PFSK-1 (cell line): ENCODE results near the gene NAB1.

Source experiments
- FOXP2 ChIP-seq: optimal IDR thresholded peaks from 2 replicates; pipeline ENCODE3; 2011; ENCODE audit warnings: borderline replicate concordance, control low read depth, inconsistent platforms; ENCODE audit not compliant: insufficient read depth; ENCODE audit errors: extremely low read length, extremely low read depth
- POLR2AphosphoS5 ChIP-seq: IDR thresholded peaks from 2 replicates; pipeline ENCODE4 v1.6.1; 2012; ENCODE audit warnings: low read depth, mild to moderate bottlenecking, control low read depth, low read length, moderate library complexity
- SIN3A ChIP-seq: IDR thresholded peaks from 2 replicates; pipeline ENCODE4 v1.6.1; 2012; ENCODE audit warnings: mild to moderate bottlenecking, low read length, moderate library complexity, borderline replicate concordance; ENCODE audit not compliant: insufficient read depth

DNA sequence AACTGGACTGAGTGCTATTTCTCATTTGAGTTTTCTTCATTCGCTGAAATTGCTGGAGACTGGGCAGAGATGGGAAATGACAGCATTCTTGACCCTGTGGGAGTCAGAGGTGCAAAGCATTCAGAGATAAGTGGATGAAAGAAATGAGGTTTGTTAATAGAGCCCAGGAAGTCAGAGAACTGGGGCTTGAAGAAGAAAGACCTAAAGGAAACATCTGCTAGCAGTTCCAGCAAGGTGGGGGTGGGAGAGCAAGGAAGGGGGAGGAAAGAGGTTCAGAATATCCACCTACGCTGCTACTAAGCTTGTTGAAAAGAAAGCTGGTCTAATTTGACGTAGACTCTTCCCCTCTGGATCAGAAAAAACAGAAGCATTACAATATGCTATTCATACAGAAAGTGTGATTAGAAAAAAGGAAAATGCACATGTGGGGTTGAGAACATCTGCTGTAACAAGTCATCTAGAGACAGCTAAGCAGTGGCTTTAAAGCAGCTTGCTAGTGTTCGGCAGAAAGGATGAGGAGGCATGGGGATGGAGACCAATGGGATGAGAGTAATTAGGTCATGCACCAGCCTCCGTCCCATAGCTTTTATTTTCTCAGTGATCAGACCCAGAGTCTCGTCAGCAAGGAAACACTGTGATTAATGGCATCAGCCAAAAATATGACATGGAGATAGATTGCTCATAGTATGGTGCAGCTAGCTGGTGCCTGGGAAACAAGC is 29.7 kb downstream of the NAB1 start:
- TF ChIP-seq POLR2AphosphoS5 (no peak), FOXP2 (no peak), SIN3A (no peak)
